ENCODE data around the gene UGGT1. TPM values are rescaled to one million over a fixed set of nuclear protein-coding genes. Genes with fewer than 3 reads are reported as not detected.
"Not testable (repeated sequence)": the region's sequence is repeated elsewhere in the genome, so short reads cannot be mapped to it uniquely, and the experiment has no call there.

UGGT1 gene
- total and polyA plus RNA-seq, 8 donors, result 2.0 to 83.6 (median 18.8) TPM

DNA sequence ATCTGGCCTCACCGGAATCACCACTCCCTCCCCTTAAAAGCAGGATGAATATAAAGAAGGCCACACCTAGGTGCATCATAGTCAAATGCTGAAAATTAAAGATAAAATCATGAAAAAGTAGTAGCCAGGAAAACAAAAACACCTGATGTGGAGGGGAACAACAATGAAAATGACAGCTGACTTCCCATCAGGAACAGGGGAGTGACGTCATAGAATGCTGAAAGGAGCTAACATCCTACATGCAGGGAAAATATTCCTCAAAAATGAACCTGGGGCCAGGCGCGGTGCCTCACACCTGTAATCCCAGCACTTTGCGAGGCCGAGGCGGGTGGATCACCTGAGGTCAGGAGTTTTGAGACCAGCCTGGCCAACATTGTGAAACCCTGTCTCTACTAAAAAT, 108.1 kb downstream of the UGGT1 start:
- H3K27ac ChIP-seq, result no peak overlapping the region
- no peaks in the 10 kb centered on the region for H3K36me3 ChIP-seq
- no peaks in the 10 kb centered on the region for H3K9me3 ChIP-seq
- no peak for DNase-seq
- TF ChIP-seq, protein P1, sequence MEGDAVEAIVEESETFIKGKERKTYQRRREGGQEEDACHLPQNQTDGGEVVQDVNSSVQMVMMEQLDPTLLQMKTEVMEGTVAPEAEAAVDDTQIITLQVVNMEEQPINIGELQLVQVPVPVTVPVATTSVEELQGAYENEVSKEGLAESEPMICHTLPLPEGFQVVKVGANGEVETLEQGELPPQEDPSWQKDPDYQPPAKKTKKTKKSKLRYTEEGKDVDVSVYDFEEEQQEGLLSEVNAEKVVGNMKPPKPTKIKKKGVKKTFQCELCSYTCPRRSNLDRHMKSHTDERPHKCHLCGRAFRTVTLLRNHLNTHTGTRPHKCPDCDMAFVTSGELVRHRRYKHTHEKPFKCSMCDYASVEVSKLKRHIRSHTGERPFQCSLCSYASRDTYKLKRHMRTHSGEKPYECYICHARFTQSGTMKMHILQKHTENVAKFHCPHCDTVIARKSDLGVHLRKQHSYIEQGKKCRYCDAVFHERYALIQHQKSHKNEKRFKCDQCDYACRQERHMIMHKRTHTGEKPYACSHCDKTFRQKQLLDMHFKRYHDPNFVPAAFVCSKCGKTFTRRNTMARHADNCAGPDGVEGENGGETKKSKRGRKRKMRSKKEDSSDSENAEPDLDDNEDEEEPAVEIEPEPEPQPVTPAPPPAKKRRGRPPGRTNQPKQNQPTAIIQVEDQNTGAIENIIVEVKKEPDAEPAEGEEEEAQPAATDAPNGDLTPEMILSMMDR (IDR thresholded peaks at IDR 0.05), result no peak
- TF ChIP-seq EP300 (IDR thresholded peaks at IDR 0.05) (no peak), POLR2AphosphoS5 (IDR thresholded peaks at IDR 0.05) (no peak), POLR2A (IDR thresholded peaks at IDR 0.05) (no peak)
- WGBS, 5 donors, result 84 to 94% (median 89%) methylated on average over 7 of the region's 7 CpGs
- H3K27me3 ChIP-seq, result no peaks in the 10 kb centered on the region
- intact Hi-C loops (cut with DNase I; ENCODE audit: low total_unique reads), result no loop called here
- H3K4me3 ChIP-seq, result no peak overlapping the region
- H3K4me1 ChIP-seq, result peaks cover 14 to 30% (median 25%) of the 10 kb centered on the region in 4 donors

GRCh38 chr2:128202791-128203190, 111.8 kb downstream of the UGGT1 start:
- no peak for DNase-seq
- Histone ChIP-seq H3K27ac (no peak overlapping the region), H3K4me1 (peaks cover 0 to 5% (median 4%) of the 10 kb centered on the region in 4 donors), H3K4me3 (no peak overlapping the region), H3K36me3 (no peaks in the 10 kb centered on the region), H3K27me3 (no peaks in the 10 kb centered on the region), H3K9me3 (peaks cover 0 to 8% (median 0%) of the 10 kb centered on the region in 4 donors)
- TF ChIP-seq, protein P1 (IDR thresholded peaks at IDR 0.05), result no peak
- no peak for TF ChIP-seq POLR2AphosphoS5 (IDR thresholded peaks at IDR 0.05)
- no peak for TF ChIP-seq EP300 (IDR thresholded peaks at IDR 0.05)
- TF ChIP-seq POLR2A (IDR thresholded peaks at IDR 0.05), result no peak
- intact Hi-C loops (cut with DNase I; ENCODE audit: low total_unique reads), result no loop called here
- 57 to 74% (median 62%) methylated on average over 1 of the region's 1 CpG for WGBS, 5 donors

DNA sequence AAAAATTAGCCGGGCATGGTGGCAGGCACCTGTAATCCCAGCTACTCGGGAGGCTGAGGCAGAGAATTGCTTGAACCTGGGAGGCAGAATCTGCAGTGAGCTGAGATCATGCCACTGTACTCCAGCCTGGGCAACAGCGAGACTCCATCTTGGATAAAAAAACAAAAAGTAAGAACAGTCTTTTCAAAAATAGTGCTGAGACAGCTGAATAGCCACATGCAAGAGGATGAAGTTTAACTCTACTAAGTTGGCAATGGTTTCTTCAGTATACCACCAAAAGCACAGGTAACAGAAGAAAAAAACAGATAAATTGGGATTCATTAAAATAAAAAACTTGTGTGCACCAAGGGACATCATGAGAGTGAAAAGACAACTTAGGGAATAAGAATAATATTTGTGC, 115.2 kb downstream of the UGGT1 start:
- intact Hi-C loops (cut with DNase I; ENCODE audit: low total_unique reads), result no loop called here
- whole genome bisulfite sequencing, 5 donors, result 78 to 94% (median 90%) methylated on average over 3 of the region's 3 CpGs

DNA sequence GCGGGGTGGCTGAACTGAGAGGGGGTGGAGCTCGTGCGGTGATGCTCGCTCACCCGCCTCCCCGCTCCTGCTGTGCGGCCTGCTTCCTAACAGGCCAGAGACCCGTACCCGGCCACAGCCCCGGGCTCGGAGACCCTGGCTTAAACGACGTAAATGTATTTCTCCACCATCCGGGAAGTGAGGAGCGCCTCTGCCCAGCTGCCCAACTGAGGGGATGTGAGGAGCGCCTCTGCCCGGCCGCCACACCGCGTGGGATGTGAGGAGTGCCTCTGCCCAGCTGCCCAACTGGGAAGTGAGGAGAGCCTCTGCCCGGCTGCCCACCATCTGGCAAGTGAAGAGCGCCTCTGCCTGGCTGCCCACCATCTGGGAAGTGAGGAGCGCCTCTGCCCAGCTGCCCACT, 117.0 kb downstream of the UGGT1 start:
- WGBS, 5 donors, result 90 to 98% (median 96%) methylated on average over 15 to 23 of the region's 23 CpGs
- no peaks in the 10 kb centered on the region for H3K27me3 ChIP-seq
- peaks cover 0 to 14% (median 0%) of the 10 kb centered on the region in 4 donors for H3K9me3 ChIP-seq
- intact Hi-C loops (cut with DNase I; ENCODE audit: low total_unique reads), result no loop called here
- H3K36me3 ChIP-seq, result no peaks in the 10 kb centered on the region
- no peak overlapping the region for H3K4me3 ChIP-seq
- H3K27ac ChIP-seq, result no peak overlapping the region
- no peaks in the 10 kb centered on the region for H3K4me1 ChIP-seq
- DNase-seq, result no peak
- no peak for TF ChIP-seq POLR2A (IDR thresholded peaks at IDR 0.05)
- no peak for TF ChIP-seq EP300 (IDR thresholded peaks at IDR 0.05)
- TF ChIP-seq, protein P1 (IDR thresholded peaks at IDR 0.05), result no peak
- TF ChIP-seq POLR2AphosphoS5 (IDR thresholded peaks at IDR 0.05), result no peak

More for the DNA sequence above, 115.2 kb downstream of the UGGT1 start:
- Histone ChIP-seq H3K27ac (no peak overlapping the region), H3K4me3 (no peak overlapping the region), H3K36me3 (no peaks in the 10 kb centered on the region), H3K9me3 (peaks cover 0 to 14% (median 0%) of the 10 kb centered on the region in 4 donors), H3K4me1 (no peaks in the 10 kb centered on the region), H3K27me3 (no peaks in the 10 kb centered on the region)
- TF ChIP-seq POLR2A (IDR thresholded peaks at IDR 0.05) (no peak), EP300 (IDR thresholded peaks at IDR 0.05) (no peak), POLR2AphosphoS5 (IDR thresholded peaks at IDR 0.05) (no peak)
- TF ChIP-seq, protein P1 (IDR thresholded peaks at IDR 0.05), result no peak
- no peak for DNase-seq

DNA sequence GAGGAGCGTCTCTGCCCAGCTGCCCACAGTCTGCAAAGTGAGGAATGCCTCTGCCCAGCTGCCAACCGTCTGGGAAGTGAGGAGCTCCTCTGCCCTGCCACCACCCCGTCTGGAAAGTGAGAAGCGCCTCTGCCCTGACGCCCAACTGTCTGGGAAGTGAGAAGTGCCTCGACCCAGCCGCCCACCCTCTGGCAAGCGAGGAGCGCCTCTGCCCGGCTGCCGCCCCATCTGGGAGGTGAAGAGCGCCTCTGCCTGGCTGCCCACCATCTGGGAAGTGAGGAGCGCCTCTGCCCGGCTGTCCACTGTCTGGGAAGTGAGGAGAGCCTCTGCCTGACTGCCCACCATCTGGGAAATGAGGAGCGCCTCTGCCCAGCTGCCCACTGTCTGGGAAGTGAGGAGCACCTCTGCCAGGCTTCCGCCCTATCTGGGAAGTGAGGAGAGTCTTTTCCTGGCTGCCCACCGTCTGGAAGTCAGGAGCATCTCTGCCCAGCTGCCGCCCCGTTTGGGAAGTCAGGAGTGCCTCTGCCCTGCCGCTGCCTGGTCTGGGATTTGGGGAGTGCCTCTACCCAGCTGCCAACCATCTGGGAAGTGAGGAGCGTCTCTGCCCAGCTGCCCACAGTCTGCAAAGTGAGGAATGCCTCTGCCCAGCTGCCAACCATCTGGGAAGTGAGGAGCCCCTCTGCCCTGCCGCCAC, 117.8 kb downstream of the UGGT1 start:
- intact Hi-C loops (cut with DNase I; ENCODE audit: low total_unique reads); H3K27me3 ChIP-seq; H3K27ac ChIP-seq; H3K4me3 ChIP-seq; H3K4me1 ChIP-seq; DNase-seq; H3K36me3 ChIP-seq: not testable (repeated sequence)
- peaks cover 0 to 14% (median 0%) of the 10 kb centered on the region in 4 donors for H3K9me3 ChIP-seq
- WGBS, 5 donors, result 80 to 94% (median 92%) methylated on average over 1 to 21 of the region's 22 CpGs
